Neural progenitor cell (in vitro differentiated cells): Measurements from ENCODE around the gene PRDM16. TPM values are rescaled to one million over a fixed set of nuclear protein-coding genes. Genes with fewer than 3 reads are reported as not detected.

Experiments
- DNase-seq: peaks from one replicate; pipeline ENCODE4 v3.0.0-alpha.2; 2016; ENCODE audit warnings: low spot score
- H2AFZ ChIP-seq: fragments of 200-600 bp; sonication (generic); replicated peaks from 2 replicates; pipeline ENCODE4 v1.6.1; 2016; ENCODE audit warnings: antibody characterized with exemption
- H3F3A ChIP-seq: fragments of 200-600 bp; sonication (generic); 2 replicates; pipeline ENCODE4 v1.6.1; 2016; ENCODE audit warnings: antibody characterized with exemption, low read depth
- H3K27ac ChIP-seq: fragments of 200-600 bp; sonication (generic); 2 replicates; pipeline ENCODE4 v1.5.1; 2016; ENCODE audit warnings: mild to moderate bottlenecking
- H3K27me3 ChIP-seq: fragments of 200-600 bp; sonication (generic); 2 replicates; pipeline ENCODE4 v1.6.1; 2016; ENCODE audit warnings: mild to moderate bottlenecking, moderate library complexity
- H3K36me3 ChIP-seq: fragments of 200-600 bp; sonication (generic); 2 replicates; pipeline ENCODE4 v1.5.1; 2016
- H3K4me1 ChIP-seq: fragments of 200-600 bp; sonication (generic); 2 replicates; pipeline ENCODE4 v1.6.1; 2016; ENCODE audit warnings: mixed run types
- H3K4me2 ChIP-seq: fragments of 200-600 bp; sonication (generic); 2 replicates; pipeline ENCODE4 v1.6.1; 2016
- H3K4me3 ChIP-seq: fragments of 200-600 bp; sonication (generic); 2 replicates; pipeline ENCODE4 v1.5.1; 2016
- H3K79me2 ChIP-seq: fragments of 200-600 bp; sonication (generic); 2 replicates; pipeline ENCODE4 v1.6.1; 2016; ENCODE audit warnings: low read depth
- H3K9ac ChIP-seq: fragments of 200-600 bp; sonication (generic); 2 replicates; pipeline ENCODE4 v1.6.1; 2016
- H3K9me3 ChIP-seq: fragments of 200-600 bp; sonication (generic); 2 replicates; pipeline ENCODE4 v1.5.1; 2016; ENCODE audit warnings: low read depth
- H4K20me1 ChIP-seq: fragments of 200-600 bp; sonication (generic); 2 replicates; pipeline ENCODE4 v1.6.1; 2016; ENCODE audit warnings: low read depth
- H3K27ac Mint-ChIP-seq: 3 replicates; pipeline ENCODE4 v1.8.0; 2021; ENCODE audit warnings: mixed read lengths
- H3K27me3 Mint-ChIP-seq: 2 replicates; pipeline ENCODE4 v1.8.0; 2022; ENCODE audit warnings: low read depth, mild to moderate bottlenecking, inconsistent platforms, moderate library complexity, mixed read lengths; ENCODE audit not compliant: insufficient read depth
- H3K36me3 Mint-ChIP-seq: 3 replicates; pipeline ENCODE4 v1.8.0; 2021; ENCODE audit warnings: mixed read lengths
- H3K4me1 Mint-ChIP-seq: 3 replicates; pipeline ENCODE4 v1.8.0; 2021; ENCODE audit warnings: mixed read lengths
- H3K4me3 Mint-ChIP-seq: 3 replicates; pipeline ENCODE4 v1.8.0; 2021; ENCODE audit warnings: mild to moderate bottlenecking, moderate library complexity, mixed read lengths
- H3K9me3 Mint-ChIP-seq: 3 replicates; pipeline ENCODE4 v1.8.0; 2020; ENCODE audit warnings: mixed read lengths
- CTCF ChIP-seq: fragments of 200-600 bp; sonication (generic); IDR thresholded peaks from 2 replicates; pipeline ENCODE4 v1.5.1; 2017; ENCODE audit warnings: antibody characterized with exemption, mild to moderate bottlenecking
- EZH2 ChIP-seq: fragments of 200-600 bp; sonication (generic); IDR thresholded peaks from 2 replicates; pipeline ENCODE4 v1.6.1; 2017; ENCODE audit warnings: antibody characterized with exemption, mild to moderate bottlenecking, moderate library complexity
- EZH2phosphoT487 ChIP-seq: fragments of 200-600 bp; sonication (generic); IDR thresholded peaks from 2 replicates; pipeline ENCODE4 v1.6.1; 2017; ENCODE audit warnings: antibody characterized with exemption
- total RNA-seq: library from RNA; depleted of rRNA; stranded (reverse); fragments of >200 nt; gene quantifications from 2 replicates; pipeline ENCODE4 v1.2.3, GENCODE V29; 2015; ENCODE audit warnings: low replicate concordance

PRDM16 gene
- total RNA-seq, 1 donor from 2014 or later = 1.9 TPM

DNA sequence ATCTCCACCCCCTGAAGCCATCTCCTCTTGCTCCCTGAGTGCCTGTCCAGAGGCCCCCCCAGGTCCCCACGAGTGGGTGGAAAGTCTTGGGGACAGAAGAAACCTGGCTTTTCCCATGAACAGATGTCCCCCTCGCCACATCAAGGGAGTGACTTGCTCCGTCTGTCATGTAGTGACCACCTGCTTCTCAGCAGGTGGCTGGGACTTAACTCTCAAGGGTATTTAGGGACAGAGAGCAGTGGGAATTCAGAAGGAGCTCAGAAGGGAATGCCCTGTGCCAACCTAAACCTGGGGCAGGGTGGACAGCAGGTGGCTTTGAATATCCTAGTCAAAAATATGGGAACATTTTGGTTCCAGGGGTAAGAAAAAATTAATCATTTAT is 139.8 kb downstream of the PRDM16 start:
- DNase-seq = no peak
- H3K27ac Mint-ChIP-seq = no peak overlapping the region
- no peaks in the 10 kb centered on the region for H3K9me3 ChIP-seq
- no peaks in the 10 kb centered on the region for H4K20me1 ChIP-seq
- no peaks in the 10 kb centered on the region for H3K36me3 ChIP-seq
- no peak overlapping the region for H3K4me3 Mint-ChIP-seq
- H3K4me1 Mint-ChIP-seq = peaks cover 58% of the 10 kb centered on the region
- H3K27me3 ChIP-seq = no peaks in the 10 kb centered on the region
- peaks cover 2% of the 10 kb centered on the region for H3K36me3 Mint-ChIP-seq
- TF ChIP-seq EZH2 (no peak), CTCF (no peak), EZH2phosphoT487 (no peak)
- no peak overlapping the region for H3K27ac ChIP-seq
- peaks cover 4% of the 10 kb centered on the region for H3K27me3 Mint-ChIP-seq
- peaks cover 46% of the 10 kb centered on the region for H3K4me1 ChIP-seq
- no peak overlapping the region for H3K4me3 ChIP-seq
- no peak overlapping the region for H3K9ac ChIP-seq
- no peaks in the 10 kb centered on the region for H3K9me3 Mint-ChIP-seq
- H2AFZ ChIP-seq = no peak overlapping the region
- no peaks in the 10 kb centered on the region for H3K79me2 ChIP-seq
- H3F3A ChIP-seq = peaks cover 43% of the 10 kb centered on the region
- H3K4me2 ChIP-seq = no peak overlapping the region

GRCh38 chr1:3209201-3209600 is 140.2 kb downstream of the PRDM16 start:
- H3K27ac Mint-ChIP-seq = no peak overlapping the region
- no peak overlapping the region for H3K4me2 ChIP-seq
- H3K27me3 Mint-ChIP-seq = peaks cover 6% of the 10 kb centered on the region
- no peak overlapping the region for H3K27ac ChIP-seq
- DNase-seq = no peak
- no peaks in the 10 kb centered on the region for H3K36me3 ChIP-seq
- H3K9me3 ChIP-seq = no peaks in the 10 kb centered on the region
- no peak overlapping the region for H2AFZ ChIP-seq
- H3K9ac ChIP-seq = no peak overlapping the region
- H3K9me3 Mint-ChIP-seq = no peaks in the 10 kb centered on the region
- no peak overlapping the region for H3K4me3 ChIP-seq
- H3K4me1 ChIP-seq = peaks cover 42% of the 10 kb centered on the region
- H3K27me3 ChIP-seq = no peaks in the 10 kb centered on the region
- H3F3A ChIP-seq = peaks cover 39% of the 10 kb centered on the region
- TF ChIP-seq EZH2phosphoT487 (no peak), CTCF (no peak), EZH2 (no peak)
- H3K4me1 Mint-ChIP-seq = peaks cover 56% of the 10 kb centered on the region
- H3K36me3 Mint-ChIP-seq = peaks cover 2% of the 10 kb centered on the region
- H3K4me3 Mint-ChIP-seq = no peak overlapping the region
- no peaks in the 10 kb centered on the region for H4K20me1 ChIP-seq
- no peaks in the 10 kb centered on the region for H3K79me2 ChIP-seq

- Histone ChIP-seq H3K4me2 (peak overlapping the region; percentile 53), H2AFZ (peak overlapping the region; percentile 15), H3K9ac (no peak overlapping the region), H3F3A (peaks cover 24% of the 10 kb centered on the region), H3K4me1 (peaks cover 23% of the 10 kb centered on the region), H3K36me3 (no peaks in the 10 kb centered on the region), H3K9me3 (no peaks in the 10 kb centered on the region), H4K20me1 (no peaks in the 10 kb centered on the region), H3K79me2 (no peaks in the 10 kb centered on the region), H3K4me3 (no peak overlapping the region), H3K27me3 (no peaks in the 10 kb centered on the region), H3K27ac (peak overlapping the region; percentile 77)
- DNase-seq = peak; percentile 87
- TF ChIP-seq EZH2 = no peak
- TF ChIP-seq EZH2phosphoT487 = no peak
- no peak for TF ChIP-seq CTCF
- peaks cover 40% of the 10 kb centered on the region for H3K4me1 Mint-ChIP-seq
- no peaks in the 10 kb centered on the region for H3K9me3 Mint-ChIP-seq
- no peak overlapping the region for H3K27ac Mint-ChIP-seq
- H3K27me3 Mint-ChIP-seq = peaks cover 10% of the 10 kb centered on the region
- H3K36me3 Mint-ChIP-seq = peaks cover 2% of the 10 kb centered on the region
- H3K4me3 Mint-ChIP-seq = peak overlapping the region; percentile 50
Measured at GRCh38 chr1:3211582-3212375, 142.8 kb downstream of the PRDM16 start.
